Coronary artery (tissue), 2 donors: ENCODE results near the gene GRID1.

Experiments
- DNase-seq: peaks from one replicate; pipeline ENCODE4 v3.0.0-alpha.2; 2017; ENCODE audit warnings: low spot score
- H3K27ac ChIP-seq, 2 donors: fragments of 200-600 bp; sonication (generic); one replicate each; pipeline ENCODE4 v1.5.1; 2016 to 2019
- H3K4me3 ChIP-seq: fragments of 200-600 bp; sonication (generic); 2 replicates; pipeline ENCODE4 v1.5.1; 2016; ENCODE audit warnings: mild to moderate bottlenecking, moderate library complexity
- TF ChIP-seq, protein P1 (sequence below): fragments of 200-600 bp; sonication (generic); IDR thresholded peaks from one replicate; pipeline ENCODE4 v1.5.1; 2019; ENCODE audit warnings: antibody characterized with exemption

Gene GRID1

DNA sequence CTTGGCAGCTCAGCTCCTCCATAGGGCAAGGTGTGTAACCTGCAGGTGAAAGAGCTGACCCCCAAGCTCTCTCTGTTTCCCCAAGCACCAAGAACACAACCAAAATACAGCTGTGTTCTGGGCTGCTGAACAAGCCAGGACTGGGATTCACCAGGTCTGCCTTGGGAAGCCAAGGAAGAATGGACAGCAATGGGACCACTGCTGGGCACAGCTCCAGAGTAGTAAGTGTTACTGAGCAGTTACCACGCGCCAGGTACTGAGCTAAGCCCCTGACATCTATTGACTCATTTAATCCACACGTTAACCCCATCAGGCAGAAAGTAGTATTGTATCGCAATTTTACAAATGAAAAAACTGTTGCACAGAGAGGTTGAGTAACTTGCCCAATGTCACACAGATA, 168.3 kb downstream of the GRID1 start:
- TF ChIP-seq, protein P1, sequence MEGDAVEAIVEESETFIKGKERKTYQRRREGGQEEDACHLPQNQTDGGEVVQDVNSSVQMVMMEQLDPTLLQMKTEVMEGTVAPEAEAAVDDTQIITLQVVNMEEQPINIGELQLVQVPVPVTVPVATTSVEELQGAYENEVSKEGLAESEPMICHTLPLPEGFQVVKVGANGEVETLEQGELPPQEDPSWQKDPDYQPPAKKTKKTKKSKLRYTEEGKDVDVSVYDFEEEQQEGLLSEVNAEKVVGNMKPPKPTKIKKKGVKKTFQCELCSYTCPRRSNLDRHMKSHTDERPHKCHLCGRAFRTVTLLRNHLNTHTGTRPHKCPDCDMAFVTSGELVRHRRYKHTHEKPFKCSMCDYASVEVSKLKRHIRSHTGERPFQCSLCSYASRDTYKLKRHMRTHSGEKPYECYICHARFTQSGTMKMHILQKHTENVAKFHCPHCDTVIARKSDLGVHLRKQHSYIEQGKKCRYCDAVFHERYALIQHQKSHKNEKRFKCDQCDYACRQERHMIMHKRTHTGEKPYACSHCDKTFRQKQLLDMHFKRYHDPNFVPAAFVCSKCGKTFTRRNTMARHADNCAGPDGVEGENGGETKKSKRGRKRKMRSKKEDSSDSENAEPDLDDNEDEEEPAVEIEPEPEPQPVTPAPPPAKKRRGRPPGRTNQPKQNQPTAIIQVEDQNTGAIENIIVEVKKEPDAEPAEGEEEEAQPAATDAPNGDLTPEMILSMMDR = no peak
- no peak overlapping the region for H3K27ac ChIP-seq
- no peak overlapping the region for H3K4me3 ChIP-seq
- no peak for DNase-seq

DNA sequence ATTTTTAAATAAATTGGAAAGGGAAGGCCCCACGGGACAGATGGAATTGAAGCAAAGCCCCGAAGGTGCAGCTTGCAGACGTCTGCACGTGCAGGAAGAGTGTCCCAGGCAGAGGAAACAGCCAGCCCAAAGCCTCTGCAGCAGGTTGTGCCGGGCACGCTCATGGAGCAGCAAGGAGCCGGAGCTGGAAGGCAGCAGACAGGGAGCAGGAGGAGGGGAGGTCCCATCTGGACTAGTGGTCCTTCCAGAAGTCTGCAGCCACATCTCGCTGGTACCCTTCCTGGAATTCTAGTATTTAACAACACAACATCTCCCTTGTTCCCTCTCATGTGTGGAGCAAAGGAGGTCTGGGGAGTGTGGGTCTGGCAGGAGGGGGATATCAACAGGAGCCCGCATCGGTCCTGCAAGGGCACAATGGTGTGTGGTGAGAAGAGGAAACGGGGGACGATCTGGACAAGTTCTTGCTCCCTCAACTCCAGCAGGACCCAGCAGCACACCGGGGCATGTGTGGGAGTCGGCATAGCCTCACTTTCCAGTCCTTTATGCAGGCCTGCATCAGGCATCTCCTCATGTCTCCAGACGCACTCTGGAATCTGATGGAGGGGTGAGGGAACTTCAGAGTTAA, 169.3 kb downstream of the GRID1 start:
- Histone ChIP-seq H3K27ac (no peak overlapping the region), H3K4me3 (no peak overlapping the region)
- TF ChIP-seq, protein P1 = no peak
- no peak for DNase-seq

DNA sequence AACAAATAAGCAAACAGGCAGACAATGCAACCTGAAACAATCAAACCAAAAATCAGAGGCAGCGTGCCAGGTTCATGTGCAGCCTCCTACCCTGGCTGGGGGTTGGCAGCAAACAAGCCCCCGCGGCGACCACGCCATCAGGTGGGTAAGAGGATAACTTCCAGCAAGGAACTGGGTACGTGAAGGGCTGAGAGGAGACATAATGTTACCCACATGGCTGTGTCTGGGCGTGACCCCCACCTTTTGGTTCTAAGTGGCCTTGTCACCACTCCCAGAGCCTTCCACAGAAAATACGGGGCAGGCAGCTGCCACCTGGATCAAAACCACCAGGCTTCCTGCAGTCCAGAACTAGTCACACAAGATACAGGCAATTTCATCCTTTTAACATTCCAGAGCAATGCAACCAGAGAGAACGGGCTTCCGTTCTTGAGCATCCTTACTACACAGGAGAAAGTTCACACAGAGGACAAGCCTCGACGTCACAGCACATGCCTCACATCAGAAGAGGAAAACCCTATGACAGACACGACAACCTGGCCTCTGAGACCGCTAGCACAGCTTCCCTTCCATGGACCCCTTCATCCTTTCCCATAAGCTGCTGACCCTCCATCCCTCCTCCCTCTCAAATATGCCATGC, 171.0 kb downstream of the GRID1 start:
- no peak overlapping the region for H3K4me3 ChIP-seq
- TF ChIP-seq, protein P1 = no peak

DNA sequence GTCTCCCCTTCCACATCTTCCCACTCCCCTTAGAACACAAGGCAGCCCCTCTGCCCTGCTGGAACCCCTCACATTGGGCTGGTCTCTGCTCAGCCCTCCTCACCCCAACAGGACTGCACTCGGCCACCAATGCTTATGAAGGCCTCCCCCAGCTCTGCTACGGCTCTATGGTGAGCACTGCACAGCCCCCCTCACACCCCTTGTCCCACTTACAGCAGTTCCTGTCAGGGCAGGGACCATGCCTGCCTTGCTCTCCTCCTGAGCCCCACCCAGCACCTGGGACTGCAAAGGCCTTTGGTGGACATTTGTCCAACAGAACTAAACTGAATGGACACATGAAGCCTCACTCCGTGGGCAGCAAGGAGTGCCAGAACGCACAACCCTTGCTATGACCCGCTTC, 171.9 kb downstream of the GRID1 start:
- TF ChIP-seq, protein P1 = no peak
- Histone ChIP-seq H3K4me3 (no peak overlapping the region), H3K27ac (no peak overlapping the region)
- DNase-seq = no peak

More for the DNA sequence above, 171.0 kb downstream of the GRID1 start:
- no peak overlapping the region for H3K27ac ChIP-seq
- no peak for DNase-seq

DNA sequence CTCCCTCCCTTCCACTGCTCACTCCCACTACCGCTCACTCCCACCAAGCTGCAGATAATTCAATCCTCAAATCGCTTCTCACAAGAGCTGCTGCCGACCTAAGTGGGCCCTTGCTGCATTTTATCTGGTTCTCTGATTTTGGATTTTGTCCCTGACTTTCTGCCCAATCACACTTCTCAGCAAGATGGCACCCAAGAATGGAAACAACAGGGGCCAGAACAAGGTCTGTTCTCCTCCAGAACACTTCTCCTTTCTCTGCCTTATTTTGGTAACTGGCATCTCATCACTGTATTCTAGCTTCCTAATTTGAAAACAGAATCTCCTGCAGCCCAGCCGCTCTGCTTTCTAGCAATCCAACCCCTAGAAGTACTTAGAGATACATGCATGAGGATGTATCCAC, 172.8 kb downstream of the GRID1 start:
- TF ChIP-seq, protein P1 = no peak
- DNase-seq = no peak
- H3K4me3 ChIP-seq = no peak overlapping the region

DNA sequence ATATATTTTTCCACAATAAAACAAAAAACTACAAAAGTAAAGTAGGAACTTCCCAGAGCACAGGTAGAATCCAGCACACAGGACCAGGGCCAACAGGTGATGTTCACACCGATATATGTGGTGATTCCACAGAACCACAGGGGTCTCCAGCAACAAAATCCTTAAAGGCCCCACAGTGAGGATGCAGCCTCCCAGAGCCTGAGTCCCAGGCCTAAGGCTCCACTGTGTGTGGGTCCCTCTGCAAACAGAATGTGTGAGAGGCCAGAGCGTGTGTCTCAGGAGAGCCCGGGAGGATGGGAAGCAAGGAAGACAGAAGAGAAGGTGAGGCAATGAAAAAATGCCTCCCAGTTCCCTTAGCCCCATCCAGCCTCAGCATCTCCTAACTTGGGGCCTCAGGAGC, 173.9 kb downstream of the GRID1 start:
- TF ChIP-seq, protein P1 = no peak
- DNase-seq = no peak
- no peak overlapping the region for H3K27ac ChIP-seq
- H3K4me3 ChIP-seq = no peak overlapping the region

More for the DNA sequence above, 172.8 kb downstream of the GRID1 start:
- no peak overlapping the region for H3K27ac ChIP-seq

DNA sequence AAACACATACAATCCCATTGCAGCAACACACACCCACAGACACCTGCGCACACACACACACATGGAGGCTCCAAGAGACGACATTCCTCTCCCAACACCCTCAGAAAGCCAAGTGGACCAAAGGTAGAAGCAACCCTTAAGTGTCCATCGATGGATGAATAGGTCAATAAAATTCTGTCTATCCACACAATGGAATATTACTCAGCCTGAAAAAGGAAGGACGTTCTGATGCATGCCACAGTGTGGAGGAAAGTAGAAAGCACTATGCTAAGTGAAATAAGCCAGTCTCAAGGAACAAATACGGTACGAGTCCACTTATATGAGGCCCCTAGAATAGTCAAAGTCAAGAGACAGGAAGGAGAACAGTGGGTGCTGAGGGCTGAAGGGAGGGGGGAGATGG, 174.4 kb downstream of the GRID1 start:
- H3K27ac ChIP-seq = no peak overlapping the region
- DNase-seq = no peak
- H3K4me3 ChIP-seq = no peak overlapping the region
- TF ChIP-seq, protein P1 = no peak
